PC-3 (cell line): ENCODE data around the gene ZBTB9. TPM values are rescaled to one million over a fixed set of nuclear protein-coding genes. Genes with fewer than 3 reads are reported as not detected.
"Not testable (repeated sequence)": the region's sequence is repeated elsewhere in the genome, so short reads cannot be mapped to it uniquely, and the experiment has no call there.

Experiments
- ATAC-seq: fragments of 200-7000 bp; cut with Tn5 transposase; 2 replicates; pipeline ENCODE4 v1.9.1; 2020; ENCODE audit warnings: mild to moderate bottlenecking, moderate library complexity
- BruUV-seq: library from RNA; stranded (reverse); fragments of 400-500 nt; replicated peaks from 2 replicates; lab custom pipeline; 2021; lab: Mats Ljungman, UMichigan
- CTCF ChIA-PET: fragments of 300-600 bp; sonication (Branson Sonifier 250); formaldehyde crosslinking; loops from one replicate; lab custom pipeline; 2022; ENCODE audit warnings: antibody characterized with exemption; lab: Charles Lee
- POLR2A ChIA-PET: fragments of 300-600 bp; sonication (Branson Sonifier 250); formaldehyde crosslinking; loops from one replicate; lab custom pipeline; 2022; ENCODE audit warnings: antibody characterized with exemption; ENCODE audit not compliant: unreplicated experiment; lab: Charles Lee
- DNase-seq: peaks from one replicate; pipeline ENCODE4 v3.0.0-alpha.2; 2015
- H2AFZ ChIP-seq: fragments of 300-600 bp; sonication (generic); 2 replicates; pipeline ENCODE4 v1.6.0; 2016; ENCODE audit warnings: antibody characterized with exemption, low read length
- H3F3A ChIP-seq: fragments of 300-600 bp; sonication (generic); one replicate; pipeline ENCODE4 v1.6.0; 2017; ENCODE audit warnings: antibody characterized with exemption, low read length, control low read depth, mild to moderate bottlenecking; ENCODE audit not compliant: unreplicated experiment
- H3K27ac ChIP-seq: fragments of 300-600 bp; sonication (generic); 2 replicates; pipeline ENCODE4 v1.5.1; 2016; ENCODE audit warnings: mild to moderate bottlenecking, low read length
- H3K27me3 ChIP-seq: fragments of 300-600 bp; sonication (generic); 2 replicates; pipeline ENCODE4 v1.6.1; 2016; ENCODE audit warnings: low read length, mixed read lengths
- H3K36me3 ChIP-seq: fragments of 300-600 bp; sonication (generic); 2 replicates; pipeline ENCODE4 v1.6.1; 2016; ENCODE audit warnings: low read depth, mixed run types, low read length, mixed read lengths
- H3K4me1 ChIP-seq: fragments of 300-600 bp; sonication (generic); 2 replicates; pipeline ENCODE4 v1.5.1; 2016; ENCODE audit warnings: low read length; ENCODE audit not compliant: insufficient read depth
- H3K4me2 ChIP-seq: fragments of 300-600 bp; sonication (generic); 2 replicates; pipeline ENCODE4 v1.6.0; 2016; ENCODE audit warnings: low read length
- H3K4me3 ChIP-seq: fragments of 300-600 bp; sonication (generic); 2 replicates; pipeline ENCODE4 v1.5.1; 2016; ENCODE audit warnings: mild to moderate bottlenecking, low read length, mixed read lengths
- H3K79me2 ChIP-seq: fragments of 300-600 bp; sonication (generic); 2 replicates; pipeline ENCODE4 v1.6.1; 2017; ENCODE audit warnings: low read length, mixed read lengths
- H3K9ac ChIP-seq: fragments of 300-600 bp; sonication (generic); 2 replicates; pipeline ENCODE4 v1.6.0; 2016; ENCODE audit warnings: mild to moderate bottlenecking, low read length
- H3K9me2 ChIP-seq: fragments of 300-600 bp; sonication (generic); replicated peaks from 2 replicates; pipeline ENCODE4 v1.6.1; 2016; ENCODE audit warnings: mixed run types, low read length, mixed read lengths
- H3K9me3 ChIP-seq: fragments of 300-600 bp; sonication (generic); 2 replicates; pipeline ENCODE4 v1.6.1; 2016; ENCODE audit warnings: low read length, mixed read lengths
- H4K20me1 ChIP-seq: fragments of 300-600 bp; sonication (generic); 2 replicates; pipeline ENCODE4 v1.6.1; 2016; ENCODE audit warnings: low read length, mixed read lengths
- CTCF ChIP-seq: fragments of 300-600 bp; sonication (generic); conservative IDR thresholded peaks from 2 replicates; pipeline ENCODE4 v1.5.1; 2017; ENCODE audit warnings: antibody characterized with exemption, low read depth, mild to moderate bottlenecking, low read length
- EZH2 ChIP-seq: fragments of 300-600 bp; sonication (generic); IDR thresholded peaks from one replicate; pipeline ENCODE4 v1.6.1; 2017; ENCODE audit warnings: antibody characterized with exemption, mild to moderate bottlenecking, low read length; ENCODE audit not compliant: unreplicated experiment
- EZH2phosphoT487 ChIP-seq: fragments of 300-600 bp; sonication (generic); IDR thresholded peaks from 2 replicates; pipeline ENCODE4 v1.6.1; 2018; ENCODE audit warnings: mild to moderate bottlenecking, antibody characterized with exemption, low read length, borderline replicate concordance
- intact Hi-C: fragments of 100-400 bp; cut with micrococcal nuclease; formaldehyde crosslinking; loops from 2 replicates; pipeline ENCODE4 v1.9.0; 2023
- total RNA-seq: library from RNA; depleted of rRNA; stranded (reverse); fragments of >200 nt; gene quantifications from 2 replicates; pipeline ENCODE4 v1.2.3, GENCODE V29; 2014

The ZBTB9 gene
- total RNA-seq, 1 experiment from 2014 or later: 9.1 TPM

GRCh38 chr6:33483678-33484077 is 29.3 kb downstream of the ZBTB9 start:
- Histone ChIP-seq H4K20me1 (no peaks in the 10 kb centered on the region), H3K4me2 (no peak overlapping the region), H3K9ac (no peak overlapping the region), H3K79me2 (no peaks in the 10 kb centered on the region), H3K27me3 (no peaks in the 10 kb centered on the region), H3K9me2 (no peaks in the 10 kb centered on the region), H3K27ac (no peak overlapping the region), H3K4me3 (no peak overlapping the region), H3F3A (no peaks in the 10 kb centered on the region), H3K9me3 (no peaks in the 10 kb centered on the region), H2AFZ (no peak overlapping the region), H3K36me3 (no peaks in the 10 kb centered on the region), H3K4me1 (no peaks in the 10 kb centered on the region)
- ChIA-PET CTCF (no interaction called here), POLR2A (interaction anchor here (0.6 kb wide), 1 partner anchor 21 kb away, joined by 3 read pairs; no protein-coding TSS in a partner anchor)
- DNase-seq: no peak
- TF ChIP-seq EZH2phosphoT487 (no peak), CTCF (no peak), EZH2 (no peak)
- no TSS peak for BruUV-seq
- ATAC-seq: no peak
- intact Hi-C loops: no loop called here

GRCh38 chr6:33484673-33485262 is 30.4 kb downstream of the ZBTB9 start:
- CTCF ChIA-PET, H3K36me3 ChIP-seq, DNase-seq, H4K20me1 ChIP-seq, H3K27ac ChIP-seq, H3K27me3 ChIP-seq, H3F3A ChIP-seq, H3K4me2 ChIP-seq, H3K9ac ChIP-seq, H3K4me3 ChIP-seq, H3K4me1 ChIP-seq, H2AFZ ChIP-seq, H3K9me2 ChIP-seq, intact Hi-C loops, ATAC-seq, POLR2A ChIA-PET, H3K79me2 ChIP-seq, H3K9me3 ChIP-seq, BruUV-seq: not testable (repeated sequence)

- CTCF ChIA-PET, H3K4me2 ChIP-seq: not testable (repeated sequence)
Measured at GRCh38 chr6:33485680-33486079, 31.3 kb downstream of the ZBTB9 start.

GRCh38 chr6:33488339-33488738 is 34.0 kb downstream of the ZBTB9 start:
- no peak overlapping the region for H3K9ac ChIP-seq
- no peak overlapping the region for H3K4me3 ChIP-seq
- TF ChIP-seq EZH2: no peak
- TF ChIP-seq CTCF: no peak
- no peak for TF ChIP-seq EZH2phosphoT487
- no peaks in the 10 kb centered on the region for H3K79me2 ChIP-seq
- H3K9me3 ChIP-seq: no peaks in the 10 kb centered on the region
- CTCF ChIA-PET: no interaction called here
- H2AFZ ChIP-seq: no peak overlapping the region
- no peak overlapping the region for H3K4me2 ChIP-seq
- H3K4me1 ChIP-seq: no peaks in the 10 kb centered on the region
- POLR2A ChIA-PET: no interaction called here
- no peaks in the 10 kb centered on the region for H3K36me3 ChIP-seq
- no peaks in the 10 kb centered on the region for H3K9me2 ChIP-seq
- ATAC-seq: no peak
- intact Hi-C loops: no loop called here
- H3F3A ChIP-seq: no peaks in the 10 kb centered on the region
- H3K27me3 ChIP-seq: no peaks in the 10 kb centered on the region
- no peak for DNase-seq
- H4K20me1 ChIP-seq: no peaks in the 10 kb centered on the region
- BruUV-seq: no TSS peak
- no peak overlapping the region for H3K27ac ChIP-seq

More at GRCh38 chr6:33485680-33486079, 31.3 kb downstream of the ZBTB9 start:
- H3K4me1 ChIP-seq, H3K9me2 ChIP-seq, H3K4me3 ChIP-seq, H3F3A ChIP-seq, intact Hi-C loops, POLR2A ChIA-PET, H3K9ac ChIP-seq, ATAC-seq, H3K27ac ChIP-seq, H3K9me3 ChIP-seq, H3K27me3 ChIP-seq, H4K20me1 ChIP-seq, H3K79me2 ChIP-seq, DNase-seq, BruUV-seq, H3K36me3 ChIP-seq, H2AFZ ChIP-seq: not testable (repeated sequence)
